DOHH2 (cell line): Measurements from ENCODE around the gene SPINK7.
A peak's percentile ranks its signal among the peaks of the same experiment; 100 is the strongest.

Experiments used
- H3F3A ChIP-seq: fragments of 200-600 bp; sonication (generic), shearing (Covaris generic); 2 replicates; pipeline ENCODE4 v1.6.0; 2016; ENCODE audit warnings: antibody characterized with exemption, mild to moderate bottlenecking; ENCODE audit not compliant: control insufficient read depth, insufficient read depth
- H3K27ac ChIP-seq: fragments of 200-600 bp; sonication (generic); 2 replicates; pipeline ENCODE4 v1.5.1; 2014; ENCODE audit warnings: low read depth, mild to moderate bottlenecking, low read length, moderate library complexity
- H3K27me3 ChIP-seq: fragments of 200-600 bp; sonication (generic); 2 replicates; pipeline ENCODE4 v1.6.1; 2014; ENCODE audit warnings: mild to moderate bottlenecking, low read length, mixed read lengths; ENCODE audit not compliant: control insufficient read depth
- H3K36me3 ChIP-seq: fragments of 200-600 bp; sonication (generic); 2 replicates; pipeline ENCODE4 v1.6.1; 2014; ENCODE audit warnings: mild to moderate bottlenecking, low read length, moderate library complexity, mixed read lengths; ENCODE audit not compliant: control insufficient read depth
- H3K4me1 ChIP-seq: fragments of 200-600 bp; sonication (generic); 2 replicates; pipeline ENCODE4 v1.6.1; 2014; ENCODE audit warnings: mild to moderate bottlenecking, low read length, mixed read lengths; ENCODE audit not compliant: control insufficient read depth
- H3K4me2 ChIP-seq: fragments of 200-600 bp; sonication (generic); 2 replicates; pipeline ENCODE4 v1.6.0; 2014; ENCODE audit warnings: mild to moderate bottlenecking, low read length, moderate library complexity
- H3K4me3 ChIP-seq: fragments of 200-600 bp; sonication (generic); 2 replicates; pipeline ENCODE4 v1.5.1; 2014; ENCODE audit warnings: mild to moderate bottlenecking, low read length, mixed read lengths
- H3K79me2 ChIP-seq: fragments of 200-600 bp; sonication (generic); 2 replicates; pipeline ENCODE4 v1.6.1; 2014; ENCODE audit warnings: mild to moderate bottlenecking, low read length, mixed read lengths; ENCODE audit not compliant: control insufficient read depth
- H3K9me2 ChIP-seq: fragments of 200-600 bp; sonication (generic); replicated peaks from 2 replicates; pipeline ENCODE4 v1.6.1; 2014; ENCODE audit warnings: mild to moderate bottlenecking, low read length, mixed read lengths; ENCODE audit not compliant: control insufficient read depth
- H3K9me3 ChIP-seq: fragments of 200-600 bp; sonication (generic); 2 replicates; pipeline ENCODE4 v1.6.1; 2014; ENCODE audit warnings: antibody characterized with exemption, low read length, mixed read lengths; ENCODE audit not compliant: control insufficient read depth, insufficient read depth
- H4K20me1 ChIP-seq: fragments of 200-600 bp; sonication (generic); 2 replicates; pipeline ENCODE4 v1.6.0; 2014; ENCODE audit warnings: low read depth, mild to moderate bottlenecking, antibody characterized with exemption, low read length, moderate library complexity; ENCODE audit not compliant: control insufficient read depth, insufficient read depth
- EZH2phosphoT487 ChIP-seq: fragments of 200-600 bp; sonication (generic); IDR thresholded peaks from 2 replicates; pipeline ENCODE4 v1.6.1; 2017; ENCODE audit warnings: borderline replicate concordance, mild to moderate bottlenecking, antibody characterized with exemption, low read length, moderate library complexity, mixed read lengths
- TF ChIP-seq, protein P1 (sequence below): fragments of 200-600 bp; sonication (generic); IDR thresholded peaks from one replicate; pipeline ENCODE4 v1.5.1; 2014; ENCODE audit warnings: antibody characterized with exemption, mild to moderate bottlenecking, low read depth, low read length; ENCODE audit not compliant: poor library complexity, severe bottlenecking

Gene SPINK7

DNA sequence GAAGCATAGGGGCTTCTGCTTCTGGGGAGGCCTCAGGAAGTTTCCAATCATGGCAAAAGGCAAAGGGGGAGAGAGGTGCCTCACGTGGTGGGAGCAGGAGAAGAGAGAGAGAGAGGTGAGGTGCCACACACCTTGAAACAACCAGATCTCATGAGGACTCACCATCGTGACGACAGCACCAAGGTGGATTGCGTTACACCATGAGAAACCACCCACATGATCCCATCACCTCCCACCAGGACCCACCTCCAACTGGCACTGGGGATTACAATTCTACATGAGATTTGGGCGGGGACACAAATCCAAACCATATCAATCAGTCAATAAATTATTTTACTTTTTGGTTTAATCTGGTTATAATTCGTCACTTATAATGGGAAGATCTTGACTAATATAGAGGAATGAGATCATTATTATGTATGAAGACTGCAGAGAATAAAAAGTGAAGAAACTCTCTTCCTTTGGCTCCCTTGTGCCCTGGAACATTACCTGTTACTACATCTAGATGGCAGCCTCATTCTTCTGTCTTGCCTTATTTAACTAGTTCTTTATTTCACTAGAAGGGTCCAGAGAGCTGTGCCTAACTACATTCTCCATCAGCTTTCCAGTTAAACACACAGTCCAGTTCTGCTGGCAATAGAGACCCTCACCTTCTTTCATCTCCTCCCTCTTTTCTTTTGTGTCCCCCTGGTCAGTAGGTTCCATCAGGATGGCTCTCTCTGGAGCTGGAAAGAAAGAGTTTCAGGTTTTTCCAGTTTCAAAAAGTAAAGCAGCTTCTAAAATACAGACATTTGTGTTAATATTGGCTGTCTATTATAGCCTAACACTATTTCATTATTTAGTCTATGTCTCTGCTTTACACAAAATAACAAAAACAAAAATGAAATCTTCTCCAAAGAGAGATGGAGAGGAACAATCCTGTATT, 21.7 kb upstream of the SPINK7 start:
- no peaks in the 10 kb centered on the region for H3K9me2 ChIP-seq
- no peaks in the 10 kb centered on the region for H3K4me1 ChIP-seq
- no peaks in the 10 kb centered on the region for H3K9me3 ChIP-seq
- H4K20me1 ChIP-seq = no peaks in the 10 kb centered on the region
- H3K36me3 ChIP-seq = no peaks in the 10 kb centered on the region
- H3K79me2 ChIP-seq = no peaks in the 10 kb centered on the region
- no peaks in the 10 kb centered on the region for H3F3A ChIP-seq
- no peak overlapping the region for H3K4me3 ChIP-seq
- H3K27ac ChIP-seq = no peak overlapping the region
- peaks cover 5% of the 10 kb centered on the region; the same call in 1 of the 2 replicates for H3K27me3 ChIP-seq
- no peak overlapping the region for H3K4me2 ChIP-seq
- TF ChIP-seq, protein P1, sequence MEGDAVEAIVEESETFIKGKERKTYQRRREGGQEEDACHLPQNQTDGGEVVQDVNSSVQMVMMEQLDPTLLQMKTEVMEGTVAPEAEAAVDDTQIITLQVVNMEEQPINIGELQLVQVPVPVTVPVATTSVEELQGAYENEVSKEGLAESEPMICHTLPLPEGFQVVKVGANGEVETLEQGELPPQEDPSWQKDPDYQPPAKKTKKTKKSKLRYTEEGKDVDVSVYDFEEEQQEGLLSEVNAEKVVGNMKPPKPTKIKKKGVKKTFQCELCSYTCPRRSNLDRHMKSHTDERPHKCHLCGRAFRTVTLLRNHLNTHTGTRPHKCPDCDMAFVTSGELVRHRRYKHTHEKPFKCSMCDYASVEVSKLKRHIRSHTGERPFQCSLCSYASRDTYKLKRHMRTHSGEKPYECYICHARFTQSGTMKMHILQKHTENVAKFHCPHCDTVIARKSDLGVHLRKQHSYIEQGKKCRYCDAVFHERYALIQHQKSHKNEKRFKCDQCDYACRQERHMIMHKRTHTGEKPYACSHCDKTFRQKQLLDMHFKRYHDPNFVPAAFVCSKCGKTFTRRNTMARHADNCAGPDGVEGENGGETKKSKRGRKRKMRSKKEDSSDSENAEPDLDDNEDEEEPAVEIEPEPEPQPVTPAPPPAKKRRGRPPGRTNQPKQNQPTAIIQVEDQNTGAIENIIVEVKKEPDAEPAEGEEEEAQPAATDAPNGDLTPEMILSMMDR = peak; percentile 38
- no peak for TF ChIP-seq EZH2phosphoT487

DNA sequence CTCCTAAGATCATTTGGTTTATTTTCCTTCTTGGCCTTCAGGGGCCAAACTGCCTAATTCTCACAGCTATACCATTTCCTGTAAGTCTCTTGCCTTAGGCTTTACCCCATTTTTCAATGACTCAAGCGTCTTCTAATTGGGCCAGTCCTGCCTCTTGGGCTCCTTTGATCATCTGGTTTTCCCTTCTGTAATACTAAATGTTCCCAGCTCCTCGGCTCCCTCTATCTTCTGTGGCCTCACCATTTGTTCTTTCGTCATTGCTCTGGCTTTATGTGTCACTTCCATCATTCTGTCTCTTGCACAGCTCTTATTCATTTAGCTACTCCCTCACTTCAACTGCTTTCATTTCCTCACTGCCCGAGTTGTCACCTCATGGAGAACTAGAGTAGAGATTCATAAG, 14.5 kb upstream of the SPINK7 start:
- H3K4me1 ChIP-seq = no peaks in the 10 kb centered on the region
- TF ChIP-seq, protein P1 = no peak
- TF ChIP-seq EZH2phosphoT487 = no peak

GRCh38 chr5:148306446-148306845, 5.8 kb upstream of the SPINK7 start:
- Histone ChIP-seq H3K27ac (no peak overlapping the region), H3K27me3 (no peaks in the 10 kb centered on the region), H3K9me3 (no peaks in the 10 kb centered on the region), H3F3A (no peaks in the 10 kb centered on the region), H3K9me2 (no peaks in the 10 kb centered on the region), H3K79me2 (no peaks in the 10 kb centered on the region), H3K4me1 (no peaks in the 10 kb centered on the region), H4K20me1 (no peaks in the 10 kb centered on the region), H3K4me3 (no peak overlapping the region), H3K36me3 (no peaks in the 10 kb centered on the region), H3K4me2 (no peak overlapping the region)
- TF ChIP-seq EZH2phosphoT487 = no peak
- TF ChIP-seq, protein P1 = no peak

More for the DNA sequence above, 14.5 kb upstream of the SPINK7 start:
- Histone ChIP-seq H3K36me3 (no peaks in the 10 kb centered on the region), H3K9me2 (no peaks in the 10 kb centered on the region), H3K4me2 (no peak overlapping the region), H3K4me3 (no peak overlapping the region), H3K9me3 (no peaks in the 10 kb centered on the region), H4K20me1 (no peaks in the 10 kb centered on the region), H3K79me2 (no peaks in the 10 kb centered on the region), H3F3A (no peaks in the 10 kb centered on the region), H3K27me3 (peaks cover 3% of the 10 kb centered on the region; the same call in 1 of the 2 replicates), H3K27ac (no peak overlapping the region)
